ENCODE measurements around the gene RABEPK. TPM values are rescaled to one million over a fixed set of nuclear protein-coding genes. Genes with fewer than 3 reads are reported as not detected.

The RABEPK gene
- total and polyA plus RNA-seq, 10 of the 15 experiments (the other 5 are each of a cell fraction or from before 2014, with no cell fraction given), result 26.9 to 59.8 (median 39.4) TPM

DNA sequence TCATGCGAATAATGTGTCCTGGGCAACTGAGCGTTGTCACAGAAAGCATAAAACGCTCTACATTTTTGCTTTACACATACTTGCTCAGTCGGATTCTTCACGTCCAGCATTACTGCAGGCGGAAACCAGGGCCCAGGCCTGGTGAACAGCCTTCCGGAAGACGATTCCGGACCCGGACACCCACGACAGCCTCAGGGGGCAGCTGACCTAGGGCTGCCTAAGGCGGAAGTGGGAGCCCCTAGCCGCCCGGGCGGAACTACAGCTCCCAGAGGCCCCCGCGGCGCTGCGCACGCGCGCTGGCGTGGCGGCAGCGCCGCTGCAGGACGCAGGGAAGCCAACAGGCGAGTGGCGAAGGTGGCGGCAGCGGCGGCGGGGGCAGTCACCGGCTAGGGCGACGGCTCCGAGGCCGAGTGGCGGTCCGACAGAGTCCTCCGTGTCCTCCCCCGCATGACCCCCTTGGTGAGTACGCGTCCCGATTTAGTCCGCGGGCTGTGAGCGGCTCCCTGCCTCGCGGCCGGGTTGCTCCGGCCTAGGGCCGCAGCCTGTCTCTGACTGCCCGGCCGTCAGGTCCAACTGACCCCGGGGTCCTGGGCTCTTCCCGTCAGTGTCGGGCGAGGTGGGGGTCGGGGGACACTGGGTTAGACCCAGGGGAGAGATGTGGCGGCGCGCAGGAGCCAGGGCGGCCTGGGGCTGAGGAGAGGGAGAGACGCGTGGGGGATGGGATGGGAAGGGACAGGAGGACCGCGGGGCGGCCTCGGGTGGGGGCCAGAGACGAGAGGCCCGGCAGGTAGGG, 61.4 kb downstream of the RABEPK start, which contains the start of gene GAPVD1 (continued):
- no peak for TF ChIP-seq PRDM15 (CRISPR knock-in tag; IDR thresholded peaks at IDR 0.05)
- TF ChIP-seq, protein P1, sequence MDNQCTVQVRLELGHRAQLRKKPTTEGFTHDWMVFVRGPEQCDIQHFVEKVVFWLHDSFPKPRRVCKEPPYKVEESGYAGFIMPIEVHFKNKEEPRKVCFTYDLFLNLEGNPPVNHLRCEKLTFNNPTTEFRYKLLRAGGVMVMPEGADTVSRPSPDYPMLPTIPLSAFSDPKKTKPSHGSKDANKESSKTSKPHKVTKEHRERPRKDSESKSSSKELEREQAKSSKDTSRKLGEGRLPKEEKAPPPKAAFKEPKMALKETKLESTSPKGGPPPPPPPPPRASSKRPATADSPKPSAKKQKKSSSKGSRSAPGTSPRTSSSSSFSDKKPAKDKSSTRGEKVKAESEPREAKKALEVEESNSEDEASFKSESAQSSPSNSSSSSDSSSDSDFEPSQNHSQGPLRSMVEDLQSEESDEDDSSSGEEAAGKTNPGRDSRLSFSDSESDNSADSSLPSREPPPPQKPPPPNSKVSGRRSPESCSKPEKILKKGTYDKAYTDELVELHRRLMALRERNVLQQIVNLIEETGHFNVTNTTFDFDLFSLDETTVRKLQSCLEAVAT (IDR thresholded peaks at IDR 0.05), result peak; percentile 90

DNA sequence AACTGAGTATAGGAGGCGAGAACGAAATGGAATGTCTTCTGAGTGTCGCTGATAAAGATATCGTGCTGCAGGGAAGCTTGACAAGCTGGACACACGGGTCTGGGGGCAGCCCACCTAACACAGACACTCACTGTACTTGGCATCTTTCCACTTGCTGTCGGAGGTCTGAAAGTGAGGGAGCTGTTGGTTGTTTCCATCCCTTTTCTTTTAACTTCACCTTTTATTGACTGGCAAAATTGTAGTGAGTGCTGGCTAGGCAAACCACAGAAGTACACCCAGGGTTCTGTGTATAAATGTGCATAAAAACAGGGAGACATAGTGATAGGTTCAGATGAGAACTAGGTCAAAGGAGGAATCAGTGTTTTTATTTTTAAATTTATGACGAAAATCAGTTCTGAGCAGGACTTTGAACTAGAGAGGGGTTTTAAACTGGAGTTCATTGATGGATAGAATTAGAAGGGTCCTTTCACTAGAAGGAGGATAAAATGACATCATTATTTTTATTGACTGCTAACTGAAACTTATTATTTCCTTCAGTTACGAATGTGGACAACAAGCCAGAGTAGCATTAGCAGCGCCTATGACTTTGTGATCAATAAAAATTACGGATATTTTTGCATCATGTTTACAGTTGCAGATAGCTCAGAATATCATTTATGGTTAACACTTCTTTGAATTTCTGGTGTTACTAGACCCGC, 62.1 kb downstream of the RABEPK start:
- peaks cover 21% of the 10 kb centered on the region for H3K4me1 ChIP-seq (ENCODE audit: control insufficient read depth, insufficient read depth, low read length)
- peak overlapping the region; percentile 93 for H3K9ac ChIP-seq (ENCODE audit: control insufficient read depth, insufficient read depth, low read length)
- FAIRE-seq, result no peak
- H3K27me3 ChIP-seq (replicated peaks in 1 of 2; ENCODE audit: control insufficient read depth in 2 of 2, insufficient read depth in 2 of 2, low read length in 1 of 2), result no peaks in the 10 kb centered on the region
- H3K36me3 ChIP-seq (ENCODE audit: control insufficient read depth in 2 of 2, insufficient read depth in 2 of 2, low read length in 1 of 2), result peaks cover 0 to 2% of the 10 kb centered on the region in 2 experiments; a peak in 1 of 4 replicates
- H3K4me2 ChIP-seq (ENCODE audit: control insufficient read depth, insufficient read depth), result peak overlapping the region; percentile 70
- peaks cover 45% of the 10 kb centered on the region for H3K79me2 ChIP-seq (ENCODE audit: control insufficient read depth, insufficient read depth, low read length)
- H3K4me3 ChIP-seq, result peak overlapping the region; percentile 94
- in situ Hi-C loops (cut with MboI), result no loop called here
- no peak for DNase-seq (ENCODE audit: low read depth, low spot score)
- peak overlapping the region; percentile 99 for H2AFZ ChIP-seq (ENCODE audit: control insufficient read depth, low read depth, low read length)
- ChIA-PET SMC1A (ENCODE audit: uncharacterized antibody, unreplicated experiment) (no interaction called here), POLR2A (interaction anchor here (1.1 to 4.6 kb wide), 2 partner anchors 14 to 20 kb away, joined by 3 to 39 read pairs; partner anchors contain the start of gene HSPA5), RAD21 (ENCODE audit: unreplicated experiment) (interaction anchor here (3.9 kb wide), 1 partner anchor 22 kb away, joined by 15 read pairs; the partner anchor contains the start of gene HSPA5), CTCF (interaction anchor here (2.2 to 2.7 kb wide), 2 partner anchors 18 to 21 kb away, joined by 5 to 13 read pairs; partner anchors contain the start of gene HSPA5)
- H3K9me3 ChIP-seq (replicated peaks; ENCODE audit: control insufficient read depth, insufficient read depth, low read length), result no peaks in the 10 kb centered on the region; the same call in 2 of the 3 replicates
- ATAC-seq, result no peak
- intact Hi-C loops (cut with micrococcal nuclease; ENCODE audit: unreplicated experiment), result loop anchor here (5.0 kb wide), 1 partner anchor 60 kb away; the partner anchor contains the start of gene RABEPK
- TSS peak; percentile 75 for BruUV-seq (replicated peaks)
- 9% methylated on average over 11 of the region's 11 CpGs for WGBS (ENCODE audit: insufficient coverage, insufficient replicate concordance, low lambda C conversion rate, missing lambda C conversion rate)
- H4K20me1 ChIP-seq (ENCODE audit: control insufficient read depth, insufficient read depth), result no peaks in the 10 kb centered on the region
- H3K27ac ChIP-seq (ENCODE audit: control insufficient read depth, insufficient read depth), result peak overlapping the region; percentile 97
- no peak for TF ChIP-seq HCFC1 (IDR thresholded peaks at IDR 0.05; ENCODE audit: low read length)
- peak; percentile 82 for TF ChIP-seq ATF7 (IDR thresholded peaks at IDR 0.05; ENCODE audit: low read depth)
- TF ChIP-seq ZNF384 (IDR thresholded peaks at IDR 0.05; ENCODE audit: borderline replicate concordance, low read depth, low read length), result no peak
- no peak for TF ChIP-seq YY1 (IDR thresholded peaks at IDR 0.05; ENCODE audit: low read depth, low read length)
- no peak for TF ChIP-seq RFX5 (IDR thresholded peaks at IDR 0.05; ENCODE audit: low read depth, low read length)
- TF ChIP-seq, protein P2, sequence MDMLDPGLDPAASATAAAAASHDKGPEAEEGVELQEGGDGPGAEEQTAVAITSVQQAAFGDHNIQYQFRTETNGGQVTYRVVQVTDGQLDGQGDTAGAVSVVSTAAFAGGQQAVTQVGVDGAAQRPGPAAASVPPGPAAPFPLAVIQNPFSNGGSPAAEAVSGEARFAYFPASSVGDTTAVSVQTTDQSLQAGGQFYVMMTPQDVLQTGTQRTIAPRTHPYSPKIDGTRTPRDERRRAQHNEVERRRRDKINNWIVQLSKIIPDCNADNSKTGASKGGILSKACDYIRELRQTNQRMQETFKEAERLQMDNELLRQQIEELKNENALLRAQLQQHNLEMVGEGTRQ (IDR thresholded peaks at IDR 0.05; ENCODE audit: borderline replicate concordance, low read depth, low read length), result no peak
- TF ChIP-seq GABPA (IDR thresholded peaks at IDR 0.05; ENCODE audit: low read depth), result no peak
